GM21576 (cell line): ENCODE results near the gene OR6J1.
"Not testable (repeated sequence)": the region's sequence is repeated elsewhere in the genome, so short reads cannot be mapped to it uniquely, and the experiment has no call there.

ENCODE experiments used
- ATAC-seq: cut with Tn5 transposase; IDR thresholded peaks from one replicate; pipeline ENCODE4 v1.9.1; 2021; ENCODE audit warnings: mild to moderate bottlenecking, moderate library complexity; ENCODE audit not compliant: unreplicated experiment

Gene OR6J1

GRCh38 chr14:22651586-22651985, 7.4 kb upstream of the OR6J1 start:
- no peak for ATAC-seq

- peak; percentile 75 for ATAC-seq
Measured at GRCh38 chr14:22650960-22651521, 6.9 kb upstream of the OR6J1 start.

- no peak for ATAC-seq
Measured at GRCh38 chr14:22650046-22650739, 6.0 kb upstream of the OR6J1 start.

GRCh38 chr14:22648506-22648905, 4.4 kb upstream of the OR6J1 start:
- ATAC-seq = no peak

- no peak for ATAC-seq
Measured at GRCh38 chr14:22646570-22647254, 2.6 kb upstream of the OR6J1 start.

- ATAC-seq = no peak
Measured at GRCh38 chr14:22641846-22642245, 2.3 kb downstream of the OR6J1 start.

- ATAC-seq = no peak
Measured at GRCh38 chr14:22640192-22640591, 4.0 kb downstream of the OR6J1 start.

GRCh38 chr14:22635980-22636379, 8.2 kb downstream of the OR6J1 start:
- ATAC-seq = not testable (repeated sequence)

- ATAC-seq = no peak
Measured at GRCh38 chr14:22634233-22634900, 9.8 kb downstream of the OR6J1 start.

GRCh38 chr14:22630486-22630885, 13.7 kb downstream of the OR6J1 start:
- no peak for ATAC-seq

GRCh38 chr14:22630066-22630465, 14.1 kb downstream of the OR6J1 start:
- no peak for ATAC-seq

GRCh38 chr14:22629361-22629760, 14.8 kb downstream of the OR6J1 start:
- no peak for ATAC-seq

GRCh38 chr14:22627506-22628263, 16.5 kb downstream of the OR6J1 start:
- no peak for ATAC-seq

GRCh38 chr14:22626590-22626989, 17.6 kb downstream of the OR6J1 start:
- ATAC-seq = no peak

- ATAC-seq = no peak
Measured at GRCh38 chr14:22623047-22623446, 21.1 kb downstream of the OR6J1 start.

GRCh38 chr14:22622255-22622654, 21.9 kb downstream of the OR6J1 start:
- ATAC-seq = no peak

GRCh38 chr14:22615765-22616164, 28.4 kb downstream of the OR6J1 start:
- not testable (repeated sequence) for ATAC-seq

GRCh38 chr14:22614240-22614799, 29.8 kb downstream of the OR6J1 start:
- ATAC-seq = no peak

GRCh38 chr14:22613736-22614239, 30.4 kb downstream of the OR6J1 start:
- ATAC-seq = no peak

GRCh38 chr14:22613106-22613695, 31.0 kb downstream of the OR6J1 start:
- no peak for ATAC-seq
